HepG2 (cell line): ENCODE measurements around the gene ASB3. TPM values are rescaled to one million over a fixed set of nuclear protein-coding genes. Genes with fewer than 3 reads are reported as not detected.

Experiments
- ATAC-seq: fragments of 200-7000 bp; cut with Tn5 transposase; 3 replicates; pipeline ENCODE4 v1.9.1; 2020; ENCODE audit warnings: mild to moderate bottlenecking, moderate library complexity
- BruUV-seq: library from RNA; stranded (reverse); fragments of 400-500 nt; replicated peaks from 2 replicates; lab custom pipeline; 2021; lab: Mats Ljungman, UMichigan
- CTCF ChIA-PET: fragments of 300-600 bp; formaldehyde crosslinking; extraction: SDS; loops from one replicate; lab custom pipeline; 2021; ENCODE audit warnings: low total read pairs, inconsistent platforms, low intra/inter-chr PET ratio; lab: Yijun Ruan, JAX
- POLR2A ChIA-PET: fragments of 350-600 bp; sonication (Branson Sonifier 250); formaldehyde crosslinking; loops from one replicate; lab custom pipeline; 2020; ENCODE audit warnings: antibody characterized with exemption, inconsistent platforms; lab: Yijun Ruan, JAX
- DNase-seq: peaks from one replicate; pipeline ENCODE4 v3.0.0-alpha.2; 2015; ENCODE audit warnings: low spot score
- FAIRE-seq: peaks from 3 replicates; lab custom pipeline; 2011; peaks lifted over from hg19 to GRCh38; lab: Jason Lieb, UNC
- H2AFZ ChIP-seq: one replicate; pipeline ENCODE4 v1.6.1; 2011; ENCODE audit warnings: low read length, inconsistent platforms
- H3K27ac ChIP-seq: fragments of 300-600 bp; 3 replicates; pipeline ENCODE4 v1.8.0; 2011; ENCODE audit warnings: mixed run types, mild to moderate bottlenecking, mixed read lengths, low read length, inconsistent platforms; ENCODE audit not compliant: insufficient read depth; ENCODE audit errors: extremely low read length
- H3K27me3 ChIP-seq, 2 experiments: fragments of 200-600 bp in 1 of 2; 2 replicates in 1 of 2; 3 replicates in 1 of 2; pipeline versions ENCODE4 v1.6.0 to v1.8.0; 2011; ENCODE audit warnings: low read length in 2 of 2, mild to moderate bottlenecking in 2 of 2, moderate library complexity in 2 of 2, inconsistent platforms in 1 of 2; ENCODE audit not compliant: insufficient read depth in 2 of 2, control insufficient read depth in 1 of 2
- H3K36me3 ChIP-seq, 2 experiments: fragments of 200-600 bp in 1 of 2; replicated peaks in 1 of 2; 2 replicates in 1 of 2; 3 replicates in 1 of 2; pipeline versions ENCODE4 v1.5.1 to v1.8.0; 2011; ENCODE audit warnings: low read length in 2 of 2, inconsistent platforms in 1 of 2; ENCODE audit not compliant: insufficient read depth in 2 of 2, control insufficient read depth in 1 of 2
- H3K4me1 ChIP-seq: 2 replicates; pipeline ENCODE4 v1.5.1; 2012; ENCODE audit warnings: low read length, inconsistent platforms; ENCODE audit not compliant: insufficient read depth
- H3K4me2 ChIP-seq: 2 replicates; pipeline ENCODE4 v1.6.0; 2011; ENCODE audit warnings: low read depth, low read length, inconsistent platforms
- H3K4me3 ChIP-seq, 3 experiments: fragments of 200-600 bp in 1 of 3; sonication (generic), shearing (Covaris generic) in 1 of 3; replicated peaks in 1 of 3; 2 replicates each; pipeline ENCODE4 v1.5.1; 2011 to 2016; ENCODE audit warnings: low read length in 3 of 3, inconsistent platforms in 2 of 3, low read depth in 2 of 3, mild to moderate bottlenecking in 2 of 3, control low read depth in 1 of 3, mixed read lengths in 1 of 3; ENCODE audit not compliant: insufficient read depth in 1 of 3
- H3K79me2 ChIP-seq: one replicate; pipeline ENCODE4 v1.6.1; 2011; ENCODE audit warnings: low read length, inconsistent platforms; ENCODE audit not compliant: insufficient read depth
- H3K9ac ChIP-seq: 2 replicates; pipeline ENCODE4 v1.6.0; 2011; ENCODE audit warnings: mild to moderate bottlenecking, low read depth, low read length, inconsistent platforms; ENCODE audit not compliant: insufficient read depth
- H3K9me3 ChIP-seq: 2 replicates; pipeline ENCODE4 v1.5.1; 2012; ENCODE audit warnings: mild to moderate bottlenecking, low read length
- H4K20me1 ChIP-seq: 2 replicates; pipeline ENCODE4 v1.6.0; 2011; ENCODE audit warnings: inconsistent platforms, mild to moderate bottlenecking, low read length, moderate library complexity; ENCODE audit not compliant: insufficient read depth
- CBFB ChIP-seq: sonication (generic); formaldehyde crosslinking; IDR thresholded peaks from 2 replicates; pipeline ENCODE4 v1.4.0; 2020; ENCODE audit warnings: missing genetic modification reagents
- IRX3 ChIP-seq: sonication (generic); formaldehyde crosslinking; IDR thresholded peaks from 2 replicates; pipeline ENCODE4 v1.8.1; 2023; ENCODE audit warnings: mild to moderate bottlenecking, low read depth, missing genetic modification reagents, borderline replicate concordance
- JUN ChIP-seq: sonication (generic); formaldehyde crosslinking; IDR thresholded peaks from 2 replicates; pipeline ENCODE4 v1.4.0; 2020; ENCODE audit warnings: mild to moderate bottlenecking, missing genetic modification reagents
- MAFK ChIP-seq, 2 experiments: IDR thresholded peaks in 1 of 2; conservative IDR thresholded peaks in 1 of 2; 2 replicates each; pipeline ENCODE4 v1.6.1; 2011; ENCODE audit warnings: improper control_type of control experiment in 2 of 2, low read length in 2 of 2
- NFE2 ChIP-seq: sonication (generic); formaldehyde crosslinking; IDR thresholded peaks from 2 replicates; pipeline ENCODE4 v1.4.0; 2020; ENCODE audit warnings: missing genetic modification reagents
- RBAK ChIP-seq: sonication (generic); formaldehyde crosslinking; IDR thresholded peaks from 2 replicates; pipeline ENCODE4 v1.5.1; 2020; ENCODE audit warnings: mild to moderate bottlenecking, missing genetic modification reagents
- TBL1XR1 ChIP-seq: fragments of 150-350 bp; IDR thresholded peaks from 2 replicates; pipeline ENCODE4 v1.6.1; 2014; ENCODE audit warnings: borderline replicate concordance, low read length; ENCODE audit not compliant: partially characterized antibody
- TEAD3 ChIP-seq: optimal IDR thresholded peaks from 2 replicates; pipeline ENCODE3; 2016; ENCODE audit warnings: borderline replicate concordance
- ZC3H13 ChIP-seq: sonication (generic); formaldehyde crosslinking; IDR thresholded peaks from 2 replicates; pipeline ENCODE4 v1.8.1; 2023; ENCODE audit warnings: mild to moderate bottlenecking, missing genetic modification reagents, moderate library complexity
- ZFX ChIP-seq: sonication (generic); formaldehyde crosslinking; IDR thresholded peaks from 2 replicates; pipeline ENCODE4 v1.4.0; 2020; ENCODE audit warnings: mild to moderate bottlenecking, low read depth, missing genetic modification reagents, moderate library complexity
- ZFYVE20 ChIP-seq: sonication (generic); formaldehyde crosslinking; IDR thresholded peaks from 2 replicates; pipeline ENCODE4 v1.8.0; 2023; ENCODE audit warnings: low read depth, mild to moderate bottlenecking, moderate library complexity, missing genetic modification reagents, borderline replicate concordance
- ZNF12 ChIP-seq: sonication (generic); formaldehyde crosslinking; IDR thresholded peaks from 2 replicates; pipeline ENCODE4 v1.5.0; 2020; ENCODE audit warnings: missing genetic modification reagents
- ZNF225 ChIP-seq: sonication (generic); formaldehyde crosslinking; IDR thresholded peaks from 2 replicates; pipeline ENCODE4 v1.4.0; 2020; ENCODE audit warnings: mild to moderate bottlenecking, missing genetic modification reagents
- ZNF30 ChIP-seq: sonication (generic); formaldehyde crosslinking; IDR thresholded peaks from 2 replicates; pipeline ENCODE4 v1.5.0; 2020; ENCODE audit warnings: mild to moderate bottlenecking, missing genetic modification reagents
- ZNF512 ChIP-seq: sonication (generic); formaldehyde crosslinking; IDR thresholded peaks from 2 replicates; pipeline ENCODE4 v1.4.0; 2020; ENCODE audit warnings: mild to moderate bottlenecking, missing genetic modification reagents
- ZNF720 ChIP-seq: sonication (generic); formaldehyde crosslinking; IDR thresholded peaks from 2 replicates; pipeline ENCODE4 v1.4.0; 2020; ENCODE audit warnings: missing genetic modification reagents
- ZNF770 ChIP-seq: sonication (generic); formaldehyde crosslinking; IDR thresholded peaks from 2 replicates; pipeline ENCODE4 v1.5.0; 2020; ENCODE audit warnings: mild to moderate bottlenecking, missing genetic modification reagents
- WGBS: methylation state at CpG from one replicate; pipeline ENCODE4 v1.1.6; 2017; ENCODE audit warnings: low lambda C conversion rate; 5-methylcytosine and 5-hydroxymethylcytosine counted together
- in situ Hi-C: cut with HindIII; loops from 2 replicates; pipeline ENCODE4 v1.10.0; 2017; ENCODE audit warnings: low pct_unique_long_range_greater_than_20kb; ENCODE audit not compliant: extremely low pct_ligation_motif_present
- intact Hi-C: fragments of 100-400 bp; cut with micrococcal nuclease; formaldehyde crosslinking; loops from one replicate; pipeline ENCODE4 v1.10.0; 2022; ENCODE audit not compliant: unreplicated experiment
- polyA plus RNA-seq, 8 experiments: library from polyadenylated mRNA; depleted of rRNA in 3 of 8; stranded (reverse) in 7 of 8; unstranded in 1 of 8; fragments of >200 nt; fragmentation: Illumina TruSeq in 4 of 8; extraction: Trizol in 4 of 8; gene quantifications; 2 replicates each; pipeline versions ENCODE4 v1.2.1 to v1.2.3, GENCODE V29; 2011 to 2016; ENCODE audit warnings: low read depth in 4 of 8, missing spikeins in 1 of 8, mixed read lengths in 1 of 8; ENCODE audit not compliant: insufficient read depth in 1 of 8
- total RNA-seq, 5 experiments: library from RNA; depleted of rRNA; stranded (reverse); fragments of >200 nt; fragmentation: Illumina TruSeq; extraction: Trizol; gene quantifications; 2 replicates each; pipeline ENCODE4 v1.2.3, GENCODE V29; 2016; ENCODE audit warnings: low read depth in 1 of 5
- TF ChIP-seq, protein P1 (sequence below): sonication (generic); formaldehyde crosslinking; IDR thresholded peaks from 2 replicates; pipeline ENCODE4; 2020; ENCODE audit warnings: missing genetic modification reagents, mild to moderate bottlenecking, borderline replicate concordance
- TF ChIP-seq, protein P2 (sequence below): IDR thresholded peaks from 2 replicates; pipeline ENCODE4 v1.6.1; 2016

ASB3 gene
- total and polyA plus RNA-seq, 2 of the 13 experiments (the other 11 are each of a cell fraction or from before 2014, with no cell fraction given), result 40.1 to 41.8 TPM

DNA sequence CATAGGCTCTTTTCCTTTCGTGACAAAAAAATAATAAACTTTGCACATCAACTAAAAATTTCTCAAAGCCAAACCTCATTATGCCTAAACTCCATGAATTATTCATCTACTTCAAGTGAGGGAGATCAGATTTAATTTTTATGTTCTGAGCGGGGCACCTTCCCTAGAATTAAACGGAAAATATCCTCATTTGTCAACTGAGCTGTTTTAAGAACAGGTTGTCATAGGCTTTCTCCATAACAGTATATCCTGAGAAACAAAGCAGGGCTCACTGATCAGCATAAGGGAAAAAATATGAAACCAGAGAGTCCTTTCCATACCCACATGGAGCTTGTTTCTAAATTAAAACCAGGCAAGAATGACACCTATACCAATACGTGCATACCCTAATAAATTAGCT is 150.6 kb downstream of the ASB3 start:
- Histone ChIP-seq H3K9me3 (no peaks in the 10 kb centered on the region), H4K20me1 (no peaks in the 10 kb centered on the region), H3K79me2 (no peaks in the 10 kb centered on the region), H3K4me3 (no peak overlapping the region), H2AFZ (no peak overlapping the region)
- WGBS, result 33% methylated on average over 4 of the region's 4 CpGs
- DNase-seq (no peak), ATAC-seq (no peak)
- POLR2A ChIA-PET, result no interaction called here
- intact Hi-C loops, result no loop called here
- CTCF ChIA-PET, result no interaction called here
- no peak for TF ChIP-seq ZFX
- TF ChIP-seq ZFYVE20, result no peak
- TF ChIP-seq JUN (CRISPR knock-in tag), result no peak
- no peak for TF ChIP-seq ZNF720 (CRISPR knock-in tag)
- TF ChIP-seq ZNF12 (CRISPR knock-in tag), result no peak
- TF ChIP-seq ZNF225, result no peak
- no peak for TF ChIP-seq ZNF30 (CRISPR knock-in tag)
- TF ChIP-seq ZC3H13 (CRISPR knock-in tag), result no peak
- no peak for TF ChIP-seq CBFB
- TF ChIP-seq MAFK (conservative IDR thresholded peaks at IDR 0.05 in 1 of 2, IDR thresholded peaks at IDR 0.05 in 1 of 2; ENCODE audit: low read length in 2 of 2), result no peak
- TF ChIP-seq TEAD3 (CRISPR knock-in tag), result no peak
- no peak for TF ChIP-seq NFE2
- TF ChIP-seq, protein P1, sequence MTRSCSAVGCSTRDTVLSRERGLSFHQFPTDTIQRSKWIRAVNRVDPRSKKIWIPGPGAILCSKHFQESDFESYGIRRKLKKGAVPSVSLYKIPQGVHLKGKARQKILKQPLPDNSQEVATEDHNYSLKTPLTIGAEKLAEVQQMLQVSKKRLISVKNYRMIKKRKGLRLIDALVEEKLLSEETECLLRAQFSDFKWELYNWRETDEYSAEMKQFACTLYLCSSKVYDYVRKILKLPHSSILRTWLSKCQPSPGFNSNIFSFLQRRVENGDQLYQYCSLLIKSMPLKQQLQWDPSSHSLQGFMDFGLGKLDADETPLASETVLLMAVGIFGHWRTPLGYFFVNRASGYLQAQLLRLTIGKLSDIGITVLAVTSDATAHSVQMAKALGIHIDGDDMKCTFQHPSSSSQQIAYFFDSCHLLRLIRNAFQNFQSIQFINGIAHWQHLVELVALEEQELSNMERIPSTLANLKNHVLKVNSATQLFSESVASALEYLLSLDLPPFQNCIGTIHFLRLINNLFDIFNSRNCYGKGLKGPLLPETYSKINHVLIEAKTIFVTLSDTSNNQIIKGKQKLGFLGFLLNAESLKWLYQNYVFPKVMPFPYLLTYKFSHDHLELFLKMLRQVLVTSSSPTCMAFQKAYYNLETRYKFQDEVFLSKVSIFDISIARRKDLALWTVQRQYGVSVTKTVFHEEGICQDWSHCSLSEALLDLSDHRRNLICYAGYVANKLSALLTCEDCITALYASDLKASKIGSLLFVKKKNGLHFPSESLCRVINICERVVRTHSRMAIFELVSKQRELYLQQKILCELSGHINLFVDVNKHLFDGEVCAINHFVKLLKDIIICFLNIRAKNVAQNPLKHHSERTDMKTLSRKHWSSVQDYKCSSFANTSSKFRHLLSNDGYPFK, result no peak
- TF ChIP-seq RBAK, result no peak
- TF ChIP-seq TBL1XR1, result no peak
- TF ChIP-seq ZNF512 (CRISPR knock-in tag), result no peak
- no peak for TF ChIP-seq IRX3
- no peak for TF ChIP-seq ZNF770
- TF ChIP-seq, protein P2, sequence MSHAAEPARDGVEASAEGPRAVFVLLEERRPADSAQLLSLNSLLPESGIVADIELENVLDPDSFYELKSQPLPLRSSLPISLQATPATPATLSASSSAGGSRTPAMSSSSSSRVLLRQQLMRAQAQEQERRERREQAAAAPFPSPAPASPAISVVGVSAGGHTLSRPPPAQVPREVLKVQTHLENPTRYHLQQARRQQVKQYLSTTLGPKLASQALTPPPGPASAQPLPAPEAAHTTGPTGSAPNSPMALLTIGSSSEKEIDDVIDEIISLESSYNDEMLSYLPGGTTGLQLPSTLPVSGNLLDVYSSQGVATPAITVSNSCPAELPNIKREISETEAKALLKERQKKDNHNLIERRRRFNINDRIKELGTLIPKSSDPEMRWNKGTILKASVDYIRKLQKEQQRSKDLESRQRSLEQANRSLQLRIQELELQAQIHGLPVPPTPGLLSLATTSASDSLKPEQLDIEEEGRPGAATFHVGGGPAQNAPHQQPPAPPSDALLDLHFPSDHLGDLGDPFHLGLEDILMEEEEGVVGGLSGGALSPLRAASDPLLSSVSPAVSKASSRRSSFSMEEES, result no peak
- TF ChIP-seq, all 625 proteins: peak for 0
- Histone ChIP-seq H3K27ac (no peak overlapping the region), H3K4me2 (no peak overlapping the region), H3K9ac (no peak overlapping the region), H3K4me1 (peaks cover 8% of the 10 kb centered on the region), H3K36me3 (no peaks in the 10 kb centered on the region), H3K27me3 (no peaks in the 10 kb centered on the region)
- BruUV-seq, result no TSS peak
- in situ Hi-C loops, result no loop called here
- FAIRE-seq, result no peak
